ENCODE measurements around the gene CDCA5. TPM values are rescaled to one million over a fixed set of nuclear protein-coding genes. Genes with fewer than 3 reads are reported as not detected.

CDCA5 gene
- total and polyA plus RNA-seq, 2 experiments from 2014 or later, result 6.4 to 7.9 TPM

- 96% methylated on average over 23 of the region's 23 CpGs for WGBS (ENCODE audit: low lambda C conversion rate, missing lambda C conversion rate)
- DNase-seq (ENCODE audit: low spot score), result no peak
- Histone ChIP-seq H3K27me3 (no peaks in the 10 kb centered on the region), H3K27ac (no peak overlapping the region), H3K4me1 (ENCODE audit: insufficient read depth) (peaks cover 4% of the 10 kb centered on the region), H3K4me2 (no peak overlapping the region), H3K9me3 (ENCODE audit: low read depth) (no peaks in the 10 kb centered on the region), H2AFZ (no peak overlapping the region), H3K9me2 (replicated peaks; ENCODE audit: insufficient read depth) (no peaks in the 10 kb centered on the region), H3K36me3 (replicated peaks; ENCODE audit: insufficient read depth, low read depth) (no peaks in the 10 kb centered on the region), H3K4me3 (no peak overlapping the region), H4K20me1 (ENCODE audit: insufficient read depth, poor library complexity, severe bottlenecking) (no peaks in the 10 kb centered on the region), H3K79me2 (peaks cover 23% of the 10 kb centered on the region)
- TF ChIP-seq EZH2 (IDR thresholded peaks at IDR 0.05; ENCODE audit: borderline replicate concordance) (no peak), CTCF (IDR thresholded peaks at IDR 0.05; ENCODE audit: poor library complexity) (no peak), EZH2phosphoT487 (IDR thresholded peaks at IDR 0.05; ENCODE audit: low read depth, severe bottlenecking, unreplicated experiment) (no peak)
Measured at GRCh38 chr11:65043881-65044501, 39.8 kb downstream of the CDCA5 start.

- no peaks in the 10 kb centered on the region for H3K9me2 ChIP-seq (replicated peaks; ENCODE audit: insufficient read depth)
- no peaks in the 10 kb centered on the region for H3K27me3 ChIP-seq
- H4K20me1 ChIP-seq (ENCODE audit: insufficient read depth, poor library complexity, severe bottlenecking), result no peaks in the 10 kb centered on the region
- no peak overlapping the region for H2AFZ ChIP-seq
- H3K36me3 ChIP-seq (replicated peaks; ENCODE audit: insufficient read depth, low read depth), result no peaks in the 10 kb centered on the region
- peaks cover 23% of the 10 kb centered on the region for H3K79me2 ChIP-seq
- no peak for TF ChIP-seq EZH2phosphoT487 (IDR thresholded peaks at IDR 0.05; ENCODE audit: low read depth, severe bottlenecking, unreplicated experiment)
- TF ChIP-seq EZH2 (IDR thresholded peaks at IDR 0.05; ENCODE audit: borderline replicate concordance), result no peak
- no peak for TF ChIP-seq CTCF (IDR thresholded peaks at IDR 0.05; ENCODE audit: poor library complexity)
- H3K9me3 ChIP-seq (ENCODE audit: low read depth), result no peaks in the 10 kb centered on the region
- peaks cover 4% of the 10 kb centered on the region for H3K4me1 ChIP-seq (ENCODE audit: insufficient read depth)
- 90% methylated on average over 6 of the region's 6 CpGs for WGBS (ENCODE audit: low lambda C conversion rate, missing lambda C conversion rate)
- H3K4me3 ChIP-seq, result no peak overlapping the region
- H3K27ac ChIP-seq, result no peak overlapping the region
- no peak overlapping the region for H3K4me2 ChIP-seq
- DNase-seq (ENCODE audit: low spot score), result no peak
Measured at GRCh38 chr11:65042891-65043290, 40.9 kb downstream of the CDCA5 start.

GRCh38 chr11:65040847-65041622, 42.8 kb downstream of the CDCA5 start, which contains the start of gene SAC3D1:
TSS of gene SAC3D1 (plus strand) at chr11:65041210. CDS start at chr11:65041293, 83 bp downstream.
- Histone ChIP-seq H2AFZ (peak within 1 kb of the TSS; percentile 30), H4K20me1 (ENCODE audit: insufficient read depth, poor library complexity, severe bottlenecking) (no peaks in the 10 kb centered on the region), H3K9me2 (replicated peaks; ENCODE audit: insufficient read depth) (no peaks in the 10 kb centered on the region), H3K4me1 (ENCODE audit: insufficient read depth) (peaks cover 4% of the 10 kb centered on the region), H3K36me3 (replicated peaks; ENCODE audit: insufficient read depth, low read depth) (no peaks in the 10 kb centered on the region), H3K27ac (peak within 1 kb of the TSS; percentile 88), H3K27me3 (no peaks in the 10 kb centered on the region), H3K9me3 (ENCODE audit: low read depth) (no peaks in the 10 kb centered on the region), H3K4me2 (peak within 1 kb of the TSS; percentile 98), H3K4me3 (peak within 1 kb of the TSS; percentile 94), H3K79me2 (peaks cover 23% of the 10 kb centered on the region)
- peak; percentile 95 for DNase-seq (ENCODE audit: low spot score)
- under 1% methylated on average over 54 of the region's 91 CpGs for WGBS (ENCODE audit: low lambda C conversion rate, missing lambda C conversion rate)
- no peak for TF ChIP-seq EZH2 (IDR thresholded peaks at IDR 0.05; ENCODE audit: borderline replicate concordance)
- no peak for TF ChIP-seq EZH2phosphoT487 (IDR thresholded peaks at IDR 0.05; ENCODE audit: low read depth, severe bottlenecking, unreplicated experiment)
- TF ChIP-seq CTCF (IDR thresholded peaks at IDR 0.05; ENCODE audit: poor library complexity), result no peak
